Fibroblast of skin of right quadriceps (primary cell): ENCODE data around the gene SYNE1.
"Not testable (repeated sequence)": the region's sequence is repeated elsewhere in the genome, so short reads cannot be mapped to it uniquely, and the experiment has no call there.

Experiments used
- DNase-seq: peaks from one replicate; pipeline ENCODE4 v3.0.0-alpha.2; 2013

Gene SYNE1

GRCh38 chr6:152637296-152638047, at the start of gene SYNE1:
TSS of gene SYNE1 (minus strand) at chr6:152637362. CDS start at chr6:152628331, 9,031 bp downstream.
- DNase-seq: peak; percentile 1

DNA sequence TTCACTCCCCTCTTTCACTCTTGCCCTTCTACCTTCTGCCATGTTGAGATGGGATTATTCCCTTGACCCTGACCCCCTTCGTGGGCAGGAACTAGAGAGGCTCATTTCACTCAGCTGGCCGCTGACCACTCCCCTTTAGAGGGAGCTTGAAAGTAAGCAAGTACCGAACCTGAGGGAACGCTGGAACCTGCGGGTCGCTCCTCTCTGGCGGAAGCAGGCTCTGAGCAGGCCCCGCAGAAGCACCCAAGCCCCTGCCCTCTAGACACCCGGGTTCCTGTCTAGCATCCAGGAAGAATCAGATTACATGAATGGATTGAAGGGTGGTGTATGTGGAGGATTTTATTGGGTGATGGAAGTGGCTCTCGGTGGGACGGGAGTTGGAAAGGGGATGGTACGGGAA, 48.7 kb upstream of the SYNE1 start:
- no peak for DNase-seq

DNA sequence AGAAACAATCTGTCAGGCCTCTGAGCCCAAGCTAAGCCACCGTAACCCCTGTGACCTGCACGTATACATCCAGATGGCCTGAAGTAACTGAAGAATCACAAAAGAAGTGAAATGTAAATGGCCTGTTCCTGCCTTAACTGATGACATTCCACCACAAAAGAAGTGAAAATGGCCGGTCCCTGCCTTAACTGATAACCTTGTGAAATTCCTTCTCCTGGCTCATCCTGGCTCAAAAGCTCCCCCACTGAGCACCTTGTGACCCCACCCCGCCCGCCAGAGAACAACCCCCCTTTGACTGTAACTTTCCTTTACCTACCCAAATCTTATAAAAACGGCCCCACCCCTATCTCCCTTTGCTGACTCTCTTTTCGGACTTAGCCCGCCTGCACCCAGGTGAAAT, 45.8 kb upstream of the SYNE1 start:
- not testable (repeated sequence) for DNase-seq

- no peak for DNase-seq
Observed at GRCh38 chr6:152682141-152682540, 45.0 kb upstream of the SYNE1 start.

GRCh38 chr6:152680879-152681517, 43.8 kb upstream of the SYNE1 start:
- DNase-seq: no peak

- no peak for DNase-seq
Observed at GRCh38 chr6:152680151-152680550, 43.0 kb upstream of the SYNE1 start.

DNA sequence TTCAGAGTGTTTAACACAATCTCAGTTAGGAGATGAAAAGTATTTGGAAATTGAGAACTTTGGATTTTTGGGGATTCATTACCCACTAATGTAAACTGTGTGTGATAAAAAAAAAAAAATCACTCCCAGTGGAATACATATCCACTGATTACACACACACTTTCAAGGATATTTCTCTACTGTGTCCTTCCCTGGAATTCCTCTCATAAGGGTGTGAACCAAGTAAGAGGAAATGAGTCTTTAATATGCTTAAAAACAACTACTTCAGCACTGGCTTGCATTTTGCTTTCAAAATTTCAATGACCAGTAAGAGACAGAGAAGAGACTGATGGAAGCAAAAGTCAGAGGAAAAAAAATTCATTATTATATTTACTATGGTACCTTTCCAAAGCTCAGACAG, 36.1 kb upstream of the SYNE1 start:
- DNase-seq: peak; percentile 21

DNA sequence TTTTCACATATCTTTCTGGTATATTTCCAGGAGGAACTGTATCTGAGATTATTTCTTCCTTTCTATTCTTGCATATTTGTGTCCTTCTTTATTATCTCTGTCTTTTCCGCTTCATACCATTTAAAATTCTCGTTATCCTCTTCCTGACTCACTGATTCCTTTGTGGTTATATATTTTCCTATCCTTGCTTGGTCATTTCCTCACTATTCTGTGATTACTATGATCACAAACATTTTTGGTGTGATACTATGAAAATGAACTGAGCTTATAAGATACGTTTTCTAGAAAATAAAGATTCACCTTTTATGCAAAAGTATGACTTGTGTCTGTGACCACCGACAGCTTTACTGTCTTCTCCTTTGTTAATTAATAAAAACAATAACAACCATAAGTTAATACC, 34.0 kb upstream of the SYNE1 start:
- DNase-seq: peak; percentile 38

- peak; percentile 31 for DNase-seq
Observed at GRCh38 chr6:152669895-152670294, 32.7 kb upstream of the SYNE1 start.

GRCh38 chr6:152661776-152662175, 24.6 kb upstream of the SYNE1 start:
- DNase-seq: no peak

DNA sequence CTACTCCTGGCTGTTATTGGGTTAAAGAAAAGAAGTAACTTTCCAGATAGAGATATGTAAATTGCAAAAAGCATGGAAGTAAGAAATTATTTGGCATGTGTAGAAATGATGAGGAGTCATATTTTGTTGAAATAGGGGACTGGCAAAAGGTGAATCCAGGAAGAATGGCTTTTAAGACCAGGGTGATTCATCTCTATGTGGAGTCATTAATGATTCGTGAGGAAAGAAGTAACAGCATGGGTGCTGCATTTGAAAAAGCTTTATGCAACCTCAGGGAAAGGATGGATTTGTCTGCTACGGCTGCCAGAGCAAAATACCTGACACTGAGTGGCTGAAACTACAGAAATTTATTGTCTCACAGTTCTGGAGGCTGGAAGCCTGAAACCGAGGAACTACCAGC, 14.8 kb upstream of the SYNE1 start:
- no peak for DNase-seq

DNA sequence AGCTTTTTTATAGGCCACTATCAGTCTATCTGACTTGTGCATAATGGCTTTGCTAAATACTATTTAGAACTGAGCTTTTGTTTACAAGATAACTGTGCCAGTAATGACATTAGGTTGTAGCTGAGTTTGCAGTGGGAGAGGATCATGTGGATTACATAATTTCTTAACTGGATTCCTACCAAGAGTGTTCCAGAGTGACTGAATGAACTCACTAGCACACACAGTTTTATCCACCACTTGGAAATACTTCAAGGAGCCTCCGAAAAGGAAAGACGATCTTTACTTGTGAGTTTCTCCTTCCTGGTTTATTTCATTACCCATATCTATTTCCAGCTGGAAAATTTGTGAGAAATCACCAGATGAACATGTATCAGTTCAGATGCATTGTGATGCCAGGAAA, 10.9 kb upstream of the SYNE1 start:
- DNase-seq: no peak

DNA sequence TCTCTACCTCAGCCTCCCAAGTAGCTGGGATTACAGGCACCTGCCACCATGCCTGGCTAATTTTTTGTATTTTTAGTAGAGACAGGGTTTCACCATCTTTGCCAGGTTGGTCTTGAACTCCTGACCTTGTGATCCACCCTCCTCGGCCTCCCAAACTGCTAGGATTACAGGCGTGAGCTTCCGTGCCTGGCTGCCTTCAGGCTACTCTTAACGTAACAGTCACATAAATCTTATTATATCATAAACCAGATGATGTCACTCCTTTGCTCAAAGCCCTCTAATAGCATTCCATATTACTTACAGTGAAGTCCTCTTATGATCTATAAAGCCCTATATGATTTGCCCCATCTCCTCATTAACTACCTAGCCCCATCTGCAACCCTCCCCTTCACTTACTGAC, 9.6 kb upstream of the SYNE1 start:
- DNase-seq: not testable (repeated sequence)

DNA sequence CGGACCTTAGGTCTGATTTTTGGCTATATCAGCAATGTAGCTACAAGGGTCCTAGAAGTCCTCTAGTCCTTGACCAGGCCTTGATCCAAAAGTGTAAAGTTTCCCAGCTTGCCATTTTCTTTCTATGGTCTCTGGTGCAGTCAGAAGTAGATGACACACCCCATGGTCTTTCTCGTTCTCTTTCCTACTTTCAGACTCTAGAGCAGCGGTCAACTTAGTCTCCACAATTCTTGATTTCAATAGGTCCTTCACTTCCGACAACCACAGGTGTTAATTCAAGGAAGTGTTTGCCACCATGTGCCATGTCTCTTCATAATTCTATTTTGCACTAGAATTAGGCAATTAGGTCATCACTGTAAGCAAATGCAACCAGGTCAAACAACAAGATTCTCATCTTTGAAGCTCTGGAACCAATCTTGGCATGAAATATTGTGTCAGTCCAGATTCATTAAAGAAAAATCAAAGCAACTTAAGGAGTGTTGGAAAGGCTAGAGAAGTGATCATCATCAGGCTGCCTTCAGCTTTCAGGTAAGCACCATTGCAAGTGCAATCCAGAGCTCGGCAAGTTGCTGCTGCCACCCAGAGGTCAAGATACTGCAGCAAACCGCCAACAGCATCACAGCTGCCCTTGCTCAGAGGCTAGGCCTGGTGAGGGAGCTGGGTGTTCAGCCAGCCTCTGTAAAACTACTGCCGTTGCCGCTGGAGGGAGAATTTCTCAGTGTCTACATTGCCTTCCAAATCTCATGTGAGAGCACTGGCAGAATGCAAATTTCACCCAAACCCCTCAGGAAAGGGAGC, 5.6 kb upstream of the SYNE1 start:
- DNase-seq: peak; percentile 55

DNA sequence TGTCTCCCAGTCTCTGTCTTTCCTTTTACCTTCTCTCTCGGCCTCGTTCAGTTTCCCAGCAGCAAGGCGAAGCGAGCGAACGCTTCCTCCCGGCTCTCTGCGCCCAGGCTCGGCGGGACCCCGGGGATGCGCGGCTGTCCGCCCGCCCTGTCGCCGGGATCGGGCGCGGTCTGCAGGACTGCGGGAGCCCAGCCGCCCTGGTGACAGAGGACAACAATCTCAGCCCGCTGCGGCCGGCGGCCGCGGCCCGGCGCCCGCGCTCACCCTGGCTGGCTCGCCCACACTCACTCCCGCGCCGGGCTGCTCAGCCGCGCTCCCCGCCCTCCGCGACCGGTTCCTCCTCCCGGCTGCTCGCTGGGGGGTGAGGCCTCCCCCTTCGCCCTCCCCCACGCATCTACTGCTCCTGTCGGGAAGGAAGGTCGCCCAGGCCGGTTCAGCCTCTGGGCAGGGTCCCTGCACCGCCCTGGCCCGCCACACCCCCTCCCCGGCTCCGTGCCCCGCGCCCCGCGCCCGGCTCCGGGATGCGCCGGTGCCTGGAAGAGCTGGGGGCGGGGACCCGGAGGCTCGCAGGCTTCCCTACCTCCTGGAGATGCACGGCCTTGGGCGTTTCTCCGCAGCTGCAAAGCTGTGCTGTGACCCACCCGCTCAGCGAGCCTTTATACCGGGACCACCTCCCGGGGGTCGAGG, 410 bp downstream of the SYNE1 start:
- peak; percentile 14 for DNase-seq

GRCh38 chr6:152636021-152636608, 1.0 kb downstream of the SYNE1 start:
- peak; percentile 50 for DNase-seq

DNA sequence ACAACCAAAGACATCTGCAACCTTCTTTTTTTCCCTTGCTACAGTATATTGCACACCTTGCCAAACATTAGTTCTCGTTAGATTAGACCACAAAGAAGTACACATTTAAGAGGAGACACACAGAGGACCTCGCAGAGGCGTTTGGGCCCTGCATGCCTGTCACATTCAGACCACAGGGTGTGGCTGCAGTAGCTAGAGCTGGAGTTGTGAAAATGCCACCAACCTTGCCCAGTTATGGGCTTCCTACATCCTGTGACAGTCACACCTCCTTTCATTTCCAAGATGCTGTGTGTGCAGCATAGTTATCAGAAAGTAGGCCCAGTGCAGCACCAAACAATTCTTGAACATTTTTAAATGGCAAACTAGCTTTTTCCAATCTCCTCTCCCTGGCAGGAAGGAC, 2.4 kb downstream of the SYNE1 start:
- no peak for DNase-seq

- no peak for DNase-seq
Observed at GRCh38 chr6:152632121-152632782, 4.9 kb downstream of the SYNE1 start.

DNA sequence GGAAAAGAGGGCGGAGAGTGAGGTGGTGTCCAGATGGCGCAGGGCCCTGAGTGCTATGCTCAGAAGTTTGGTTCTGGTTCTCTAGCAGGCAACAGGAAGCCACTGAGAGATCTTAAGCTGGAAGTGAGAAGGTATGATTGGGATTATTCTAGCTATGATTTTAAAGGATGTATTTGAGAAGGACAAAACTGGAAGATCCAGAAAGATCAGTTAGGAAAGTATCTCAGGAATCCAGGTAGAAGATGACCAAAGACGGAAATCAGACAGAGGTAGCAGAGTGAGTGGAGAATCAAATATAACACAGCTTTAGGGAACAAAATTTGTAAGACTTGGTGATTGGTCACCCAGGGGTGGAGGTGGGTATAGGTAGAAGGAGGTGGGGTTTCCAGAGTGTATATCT, 5.8 kb downstream of the SYNE1 start:
- no peak for DNase-seq

GRCh38 chr6:152630832-152631231, 6.3 kb downstream of the SYNE1 start:
- DNase-seq: no peak

- DNase-seq: no peak
Observed at GRCh38 chr6:152625213-152625612, 11.9 kb downstream of the SYNE1 start.

DNA sequence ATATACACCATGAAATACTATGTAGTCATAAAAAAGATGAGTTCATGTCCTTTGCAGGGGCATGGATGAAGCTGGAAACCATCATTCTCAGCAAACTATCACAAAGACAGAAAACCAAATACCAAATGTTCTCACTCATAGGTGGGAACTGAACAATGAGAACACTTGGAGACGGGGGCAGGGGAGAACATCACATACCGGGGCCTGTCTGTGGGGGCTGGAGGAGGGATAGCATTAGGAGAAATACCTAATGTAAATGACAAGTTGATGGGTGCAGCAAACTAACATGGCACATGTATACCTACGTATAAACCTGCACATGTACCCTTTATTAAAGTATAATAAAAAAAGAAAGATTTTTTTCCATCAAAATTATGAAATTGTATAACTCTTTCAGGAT, 22.4 kb downstream of the SYNE1 start:
- not testable (repeated sequence) for DNase-seq
